OCI-LY1 (cell line): ENCODE data around the gene CBX6.

Experiments used
- CTCF ChIP-seq: fragments of 200-600 bp; sonication (generic), shearing (Covaris generic); IDR thresholded peaks from 2 replicates; pipeline ENCODE4 v1.5.1; 2017; ENCODE audit warnings: mild to moderate bottlenecking, antibody characterized with exemption, low read length, moderate library complexity, mixed read lengths
- EZH2 ChIP-seq: fragments of 200-600 bp; sonication (generic), shearing (Covaris generic); IDR thresholded peaks from 2 replicates; pipeline ENCODE4 v1.8.0; 2017; ENCODE audit warnings: borderline replicate concordance, mixed run types, mild to moderate bottlenecking, antibody characterized with exemption, low read length, moderate library complexity, mixed read lengths

- TF ChIP-seq CTCF (no peak), EZH2 (no peak)
Observed at GRCh38 chr22:38850399-38850798, 21.6 kb downstream of the CBX6 start.
